Panc1 (cell line): ENCODE data around the gene HEMK1. TPM values are rescaled to one million over a fixed set of nuclear protein-coding genes. Genes with fewer than 3 reads are reported as not detected.

ENCODE experiments used
- ATAC-seq: fragments of 200-7000 bp; cut with Tn5 transposase; 2 replicates; pipeline ENCODE4 v1.9.1; 2020; ENCODE audit warnings: mild to moderate bottlenecking, moderate library complexity
- BruUV-seq: library from RNA; stranded (reverse); fragments of 400-500 nt; replicated peaks from 2 replicates; lab custom pipeline; 2021; lab: Mats Ljungman, UMichigan
- CTCF ChIA-PET: fragments of 300-600 bp; sonication (Branson Sonifier 250); formaldehyde crosslinking; loops from one replicate; lab custom pipeline; 2022; ENCODE audit warnings: antibody characterized with exemption; lab: Charles Lee
- POLR2A ChIA-PET: fragments of 300-600 bp; sonication (Branson Sonifier 250); formaldehyde crosslinking; loops from one replicate; lab custom pipeline; 2022; ENCODE audit warnings: antibody characterized with exemption; lab: Charles Lee
- DNase-seq: peaks from one replicate; pipeline ENCODE4 v3.0.0-alpha.2; 2010; ENCODE audit warnings: low read depth, low spot score
- H3K27ac ChIP-seq: 2 replicates; pipeline ENCODE4 v1.5.1; 2011; ENCODE audit warnings: mild to moderate bottlenecking, low read length, inconsistent platforms
- H3K27me3 ChIP-seq: fragments of 200-500 bp; sonication (Bioruptor generic); 2 replicates; pipeline ENCODE4 v1.6.0; 2014; ENCODE audit warnings: low read length, inconsistent platforms; ENCODE audit not compliant: control insufficient read depth, insufficient read depth
- H3K36me3 ChIP-seq: fragments of 200-500 bp; sonication (Bioruptor generic); 2 replicates; pipeline ENCODE4 v1.5.1; 2014; ENCODE audit warnings: inconsistent platforms, mild to moderate bottlenecking, low read length, moderate library complexity; ENCODE audit not compliant: control insufficient read depth, insufficient read depth
- H3K4me1 ChIP-seq: 2 replicates; pipeline ENCODE4 v1.5.1; 2011; ENCODE audit warnings: inconsistent platforms, mild to moderate bottlenecking, low read length, moderate library complexity; ENCODE audit not compliant: control insufficient read depth, insufficient read depth
- H3K4me3 ChIP-seq, 2 experiments: 2 replicates each; pipeline ENCODE4 v1.5.1; 2011 to 2012; ENCODE audit warnings: low read depth in 2 of 2, low read length in 2 of 2, mild to moderate bottlenecking in 2 of 2, inconsistent platforms in 1 of 2, moderate library complexity in 1 of 2
- H3K9me3 ChIP-seq: fragments of 200-500 bp; sonication (Bioruptor generic); 2 replicates; pipeline ENCODE4 v1.5.1; 2014; ENCODE audit warnings: low read depth, mild to moderate bottlenecking, inconsistent platforms, low read length, moderate library complexity; ENCODE audit not compliant: control insufficient read depth, insufficient read depth
- POLR2AphosphoS5 ChIP-seq: IDR thresholded peaks from 2 replicates; pipeline ENCODE4 v1.6.1; 2012; ENCODE audit warnings: mild to moderate bottlenecking, low read depth, low read length, moderate library complexity
- SIN3A ChIP-seq: IDR thresholded peaks from 2 replicates; pipeline ENCODE4 v1.6.1; 2012; ENCODE audit warnings: low read depth, mild to moderate bottlenecking, low read length, moderate library complexity, borderline replicate concordance; ENCODE audit not compliant: insufficient read depth
- TCF7L2 ChIP-seq: IDR thresholded peaks from 2 replicates; pipeline ENCODE4 v1.6.1; 2011; ENCODE audit warnings: mild to moderate bottlenecking, low read depth, low read length, inconsistent platforms
- in situ Hi-C: cut with HindIII; loops from 2 replicates; pipeline ENCODE4 v1.10.0; 2016; ENCODE audit warnings: low sequenced_read_pairs, low pct_unique_long_range_greater_than_20kb
- intact Hi-C: fragments of 100-400 bp; cut with micrococcal nuclease; formaldehyde crosslinking; loops from one replicate; pipeline ENCODE4 v1.10.0; 2022; ENCODE audit not compliant: unreplicated experiment
- total RNA-seq: library from RNA; stranded (reverse); gene quantifications from one replicate; pipeline ENCODE4 v1.2.1, GENCODE V29; 2021; ENCODE audit not compliant: unreplicated experiment
- TF ChIP-seq, protein P1 (sequence below): fragments of 450-650 bp; IDR thresholded peaks from 2 replicates; pipeline ENCODE4 v1.5.1; 2017; ENCODE audit warnings: mild to moderate bottlenecking
- TF ChIP-seq, protein P2 (sequence below), 2 experiments: IDR thresholded peaks; 2 replicates each; pipeline ENCODE4 v1.6.1; 2011 to 2012; ENCODE audit warnings: low read depth in 2 of 2, control low read depth in 1 of 2, low read length in 1 of 2, mild to moderate bottlenecking in 1 of 2, moderate library complexity in 1 of 2; ENCODE audit not compliant: insufficient read depth in 1 of 2

Gene HEMK1
- total RNA-seq, 1 experiment from 2014 or later, result 12.1 TPM

DNA sequence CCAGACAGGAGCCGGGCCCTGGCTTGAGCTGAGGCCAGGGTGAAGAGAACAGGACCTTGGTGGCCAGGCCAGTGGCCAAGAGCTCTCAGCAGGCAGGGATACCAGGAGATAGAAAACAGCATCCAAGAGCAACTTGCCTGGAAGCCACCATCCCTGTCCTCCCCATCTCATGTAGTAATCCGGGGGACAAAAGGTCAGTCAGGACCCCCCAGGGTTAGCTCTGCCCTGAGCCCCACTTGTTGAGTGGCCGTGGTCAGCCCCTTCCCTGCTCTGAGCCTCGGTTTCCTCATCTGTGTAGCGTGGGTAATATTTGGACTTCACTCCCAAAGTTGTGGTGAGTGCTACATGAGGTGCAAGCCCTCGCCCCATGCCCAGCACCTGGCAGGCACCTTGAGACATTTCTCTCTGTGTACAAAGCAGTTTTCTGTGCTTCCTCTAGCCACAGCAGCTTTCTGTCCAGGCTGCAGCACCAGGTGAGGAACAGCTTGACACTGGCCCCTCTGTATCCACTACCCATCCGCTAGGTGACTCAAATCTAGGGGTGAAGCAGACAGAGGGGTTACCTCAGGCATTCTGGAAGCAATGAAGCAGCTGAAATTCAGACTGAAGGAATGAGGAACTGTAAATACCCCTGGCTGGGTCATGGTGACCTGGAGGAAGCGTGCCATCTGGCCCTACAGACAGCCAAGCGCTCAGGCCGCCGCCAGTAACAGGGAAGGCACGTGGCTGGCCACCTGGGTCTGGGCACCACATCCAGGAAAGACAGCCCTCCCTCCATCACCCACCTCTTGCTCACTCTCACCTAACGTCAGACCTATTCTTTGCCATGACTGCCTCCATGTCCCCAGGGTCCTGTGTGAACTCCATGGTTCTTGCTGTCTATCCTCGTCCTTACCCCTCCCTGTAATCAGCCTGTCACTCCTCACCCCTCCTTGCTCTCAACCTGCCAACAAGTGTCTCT lies 35.6 kb downstream of the HEMK1 start:
- ChIA-PET CTCF (no interaction called here), POLR2A (no interaction called here)
- peaks cover 11% of the 10 kb centered on the region for H3K4me1 ChIP-seq
- H3K27ac ChIP-seq, result no peak overlapping the region
- no TSS peak for BruUV-seq
- H3K4me3 ChIP-seq, result no peak overlapping the region
- intact Hi-C loops (no loop called here), in situ Hi-C loops (no loop called here)
- no peak for DNase-seq
- H3K9me3 ChIP-seq, result no peaks in the 10 kb centered on the region
- TF ChIP-seq, protein P1, sequence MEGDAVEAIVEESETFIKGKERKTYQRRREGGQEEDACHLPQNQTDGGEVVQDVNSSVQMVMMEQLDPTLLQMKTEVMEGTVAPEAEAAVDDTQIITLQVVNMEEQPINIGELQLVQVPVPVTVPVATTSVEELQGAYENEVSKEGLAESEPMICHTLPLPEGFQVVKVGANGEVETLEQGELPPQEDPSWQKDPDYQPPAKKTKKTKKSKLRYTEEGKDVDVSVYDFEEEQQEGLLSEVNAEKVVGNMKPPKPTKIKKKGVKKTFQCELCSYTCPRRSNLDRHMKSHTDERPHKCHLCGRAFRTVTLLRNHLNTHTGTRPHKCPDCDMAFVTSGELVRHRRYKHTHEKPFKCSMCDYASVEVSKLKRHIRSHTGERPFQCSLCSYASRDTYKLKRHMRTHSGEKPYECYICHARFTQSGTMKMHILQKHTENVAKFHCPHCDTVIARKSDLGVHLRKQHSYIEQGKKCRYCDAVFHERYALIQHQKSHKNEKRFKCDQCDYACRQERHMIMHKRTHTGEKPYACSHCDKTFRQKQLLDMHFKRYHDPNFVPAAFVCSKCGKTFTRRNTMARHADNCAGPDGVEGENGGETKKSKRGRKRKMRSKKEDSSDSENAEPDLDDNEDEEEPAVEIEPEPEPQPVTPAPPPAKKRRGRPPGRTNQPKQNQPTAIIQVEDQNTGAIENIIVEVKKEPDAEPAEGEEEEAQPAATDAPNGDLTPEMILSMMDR, result no peak
- TF ChIP-seq, protein P2, sequence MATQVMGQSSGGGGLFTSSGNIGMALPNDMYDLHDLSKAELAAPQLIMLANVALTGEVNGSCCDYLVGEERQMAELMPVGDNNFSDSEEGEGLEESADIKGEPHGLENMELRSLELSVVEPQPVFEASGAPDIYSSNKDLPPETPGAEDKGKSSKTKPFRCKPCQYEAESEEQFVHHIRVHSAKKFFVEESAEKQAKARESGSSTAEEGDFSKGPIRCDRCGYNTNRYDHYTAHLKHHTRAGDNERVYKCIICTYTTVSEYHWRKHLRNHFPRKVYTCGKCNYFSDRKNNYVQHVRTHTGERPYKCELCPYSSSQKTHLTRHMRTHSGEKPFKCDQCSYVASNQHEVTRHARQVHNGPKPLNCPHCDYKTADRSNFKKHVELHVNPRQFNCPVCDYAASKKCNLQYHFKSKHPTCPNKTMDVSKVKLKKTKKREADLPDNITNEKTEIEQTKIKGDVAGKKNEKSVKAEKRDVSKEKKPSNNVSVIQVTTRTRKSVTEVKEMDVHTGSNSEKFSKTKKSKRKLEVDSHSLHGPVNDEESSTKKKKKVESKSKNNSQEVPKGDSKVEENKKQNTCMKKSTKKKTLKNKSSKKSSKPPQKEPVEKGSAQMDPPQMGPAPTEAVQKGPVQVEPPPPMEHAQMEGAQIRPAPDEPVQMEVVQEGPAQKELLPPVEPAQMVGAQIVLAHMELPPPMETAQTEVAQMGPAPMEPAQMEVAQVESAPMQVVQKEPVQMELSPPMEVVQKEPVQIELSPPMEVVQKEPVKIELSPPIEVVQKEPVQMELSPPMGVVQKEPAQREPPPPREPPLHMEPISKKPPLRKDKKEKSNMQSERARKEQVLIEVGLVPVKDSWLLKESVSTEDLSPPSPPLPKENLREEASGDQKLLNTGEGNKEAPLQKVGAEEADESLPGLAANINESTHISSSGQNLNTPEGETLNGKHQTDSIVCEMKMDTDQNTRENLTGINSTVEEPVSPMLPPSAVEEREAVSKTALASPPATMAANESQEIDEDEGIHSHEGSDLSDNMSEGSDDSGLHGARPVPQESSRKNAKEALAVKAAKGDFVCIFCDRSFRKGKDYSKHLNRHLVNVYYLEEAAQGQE (IDR thresholded peaks at IDR 0.05; ENCODE audit: insufficient read depth in 1 of 2, low read depth in 2 of 2, low read length in 1 of 2), result no peak
- TF ChIP-seq POLR2AphosphoS5 (no peak), TCF7L2 (no peak), SIN3A (no peak)
- no peaks in the 10 kb centered on the region for H3K36me3 ChIP-seq
- ATAC-seq, result no peak
- H3K27me3 ChIP-seq, result no peaks in the 10 kb centered on the region

DNA sequence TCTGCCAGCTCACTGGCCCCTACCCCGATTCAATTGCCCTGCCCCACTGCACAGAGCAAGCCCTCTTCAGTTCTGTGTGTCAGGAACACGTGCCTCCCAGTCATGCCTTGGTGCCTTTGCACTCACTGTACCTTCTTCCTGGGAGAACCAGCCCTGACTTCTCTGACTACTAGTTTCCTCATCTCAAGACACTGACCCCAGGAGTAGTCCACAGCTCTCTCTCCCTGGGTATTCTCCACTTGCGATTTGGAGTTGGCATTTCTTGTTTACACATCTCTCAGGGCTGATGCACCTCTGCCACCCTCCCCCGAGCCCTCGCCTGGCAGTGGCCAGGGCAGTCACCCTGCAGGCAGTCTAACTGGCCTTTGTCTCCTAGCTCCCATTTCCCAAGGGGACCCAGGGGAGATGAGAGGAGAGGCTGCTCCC lies 36.6 kb downstream of the HEMK1 start:
- CTCF ChIA-PET, result no interaction called here
- in situ Hi-C loops, result no loop called here
- Histone ChIP-seq H3K4me1 (peaks cover 8% of the 10 kb centered on the region), H3K27me3 (no peaks in the 10 kb centered on the region), H3K4me3 (no peak overlapping the region), H3K27ac (no peak overlapping the region), H3K9me3 (no peaks in the 10 kb centered on the region), H3K36me3 (no peaks in the 10 kb centered on the region)
- POLR2A ChIA-PET, result no interaction called here
- ATAC-seq, result no peak
- TF ChIP-seq TCF7L2 (no peak), POLR2AphosphoS5 (no peak), SIN3A (no peak)
- TF ChIP-seq, protein P1, result no peak
- TF ChIP-seq, protein P2 (IDR thresholded peaks at IDR 0.05; ENCODE audit: insufficient read depth in 1 of 2, low read depth in 2 of 2, low read length in 1 of 2), result no peak
- intact Hi-C loops, result no loop called here
- BruUV-seq, result no TSS peak
- no peak for DNase-seq
